ENCODE data around the gene NRDE2. TPM values are rescaled to one million over a fixed set of nuclear protein-coding genes. Genes with fewer than 3 reads are reported as not detected.

Gene NRDE2
- total and polyA plus RNA-seq, 2 of the 4 experiments (the other 2 are of a cell fraction), result 4.5 to 9.3 TPM

DNA sequence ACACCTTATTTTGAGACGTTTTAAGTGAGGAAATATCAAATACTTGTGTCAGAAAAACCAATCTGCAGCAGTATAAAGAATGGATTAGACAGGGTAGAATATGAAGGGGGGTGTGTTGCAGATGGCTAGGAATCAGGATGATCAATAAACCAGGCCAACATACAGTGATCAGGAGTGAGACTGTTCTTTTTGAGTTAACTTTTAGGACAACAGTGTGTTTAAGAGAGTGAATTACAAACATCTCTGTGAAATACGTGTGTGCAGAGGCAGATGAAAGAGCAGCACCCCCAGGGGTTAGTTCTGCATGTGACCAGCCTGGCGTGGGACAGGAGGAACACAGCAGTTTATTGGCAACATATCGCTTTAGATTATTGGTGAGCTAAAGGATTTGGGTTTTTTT, 10.6 kb upstream of the NRDE2 start (continued):
- TF ChIP-seq, protein P1, sequence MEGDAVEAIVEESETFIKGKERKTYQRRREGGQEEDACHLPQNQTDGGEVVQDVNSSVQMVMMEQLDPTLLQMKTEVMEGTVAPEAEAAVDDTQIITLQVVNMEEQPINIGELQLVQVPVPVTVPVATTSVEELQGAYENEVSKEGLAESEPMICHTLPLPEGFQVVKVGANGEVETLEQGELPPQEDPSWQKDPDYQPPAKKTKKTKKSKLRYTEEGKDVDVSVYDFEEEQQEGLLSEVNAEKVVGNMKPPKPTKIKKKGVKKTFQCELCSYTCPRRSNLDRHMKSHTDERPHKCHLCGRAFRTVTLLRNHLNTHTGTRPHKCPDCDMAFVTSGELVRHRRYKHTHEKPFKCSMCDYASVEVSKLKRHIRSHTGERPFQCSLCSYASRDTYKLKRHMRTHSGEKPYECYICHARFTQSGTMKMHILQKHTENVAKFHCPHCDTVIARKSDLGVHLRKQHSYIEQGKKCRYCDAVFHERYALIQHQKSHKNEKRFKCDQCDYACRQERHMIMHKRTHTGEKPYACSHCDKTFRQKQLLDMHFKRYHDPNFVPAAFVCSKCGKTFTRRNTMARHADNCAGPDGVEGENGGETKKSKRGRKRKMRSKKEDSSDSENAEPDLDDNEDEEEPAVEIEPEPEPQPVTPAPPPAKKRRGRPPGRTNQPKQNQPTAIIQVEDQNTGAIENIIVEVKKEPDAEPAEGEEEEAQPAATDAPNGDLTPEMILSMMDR (conservative IDR thresholded peaks at IDR 0.05; ENCODE audit: low read depth, low read length), result no peak
- TF ChIP-seq RFX5 (IDR thresholded peaks at IDR 0.05; ENCODE audit: low read depth, low read length), result no peak

DNA sequence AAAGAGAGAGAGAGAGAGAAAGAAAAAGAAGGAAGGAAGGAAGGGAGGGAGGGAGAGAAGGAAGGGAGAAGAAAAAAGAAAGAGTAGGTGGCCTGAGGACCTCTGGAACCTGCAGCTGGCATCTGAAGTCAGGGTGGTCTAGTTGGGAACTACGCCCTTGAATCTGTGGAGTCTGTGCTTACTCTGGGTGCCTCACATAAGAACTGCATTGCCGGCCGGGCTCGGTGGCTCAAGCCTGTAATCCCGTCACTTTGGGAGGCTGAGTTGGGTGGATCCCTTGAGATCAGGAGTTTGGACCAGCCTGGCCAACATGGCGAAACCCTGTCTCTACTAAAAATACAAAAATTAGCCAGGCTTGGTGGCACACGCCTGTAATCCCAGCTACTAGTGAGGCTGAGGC, 10.0 kb upstream of the NRDE2 start:
- dilution Hi-C loops (cut with HindIII; ENCODE audit: low sequenced_read_pairs, unreplicated experiment) (no loop called here), intact Hi-C loops (cut with micrococcal nuclease) (loop anchor here (1.0 kb wide), 1 partner anchor 20 kb away; no protein-coding TSS in a partner anchor), in situ Hi-C loops (cut with MboI; ENCODE audit: low sequenced_read_pairs) (no loop called here)
- Histone ChIP-seq H2AK9ac (replicated peaks; ENCODE audit: low read depth, low read length, poor library complexity) (no peak overlapping the region), H3K4me3 (ENCODE audit: insufficient read depth, low read depth, low read length) (no peak overlapping the region), H3K36me3 (ENCODE audit: control insufficient read depth, insufficient read depth, low read length) (no peaks in the 10 kb centered on the region), H3K27ac (ENCODE audit: insufficient read depth, low read length) (no peak overlapping the region), H3K9me1 (ENCODE audit: insufficient read depth, low read length) (no peaks in the 10 kb centered on the region), H3K9me3 (ENCODE audit: control insufficient read depth, insufficient read depth, low read length) (no peaks in the 10 kb centered on the region), H3K9ac (ENCODE audit: low read depth, low read length) (no peak overlapping the region), H3K4ac (ENCODE audit: low read depth, low read length) (no peak overlapping the region), H4K5ac (ENCODE audit: low read depth, low read length) (no peak overlapping the region), H3K4me2 (ENCODE audit: low read depth, low read length) (no peak overlapping the region), H2BK20ac (ENCODE audit: low read depth, low read length) (no peak overlapping the region), H4K20me1 (ENCODE audit: insufficient read depth, low read length) (no peaks in the 10 kb centered on the region), H2BK120ac (ENCODE audit: low read depth, low read length) (no peak overlapping the region), H3K14ac (replicated peaks; ENCODE audit: low read depth, low read length) (no peak overlapping the region), H4K91ac (ENCODE audit: insufficient read depth, low read depth, low read length) (no peak overlapping the region), H3K23ac (ENCODE audit: low read depth, low read length) (no peak overlapping the region), H2AK5ac (ENCODE audit: low read depth, low read length) (no peak overlapping the region), H3K56ac (ENCODE audit: extremely low read depth, insufficient read depth, low read length) (no peak overlapping the region), H3K27me3 (ENCODE audit: control insufficient read depth, insufficient read depth, low read length) (peaks cover 9% of the 10 kb centered on the region), H2BK15ac (ENCODE audit: low read depth, low read length) (no peak overlapping the region), H3K4me1 (ENCODE audit: control insufficient read depth, insufficient read depth, low read length) (no peaks in the 10 kb centered on the region), H3K18ac (ENCODE audit: low read depth, low read length) (no peak overlapping the region), H3K79me1 (ENCODE audit: low read depth in 1 of 2, low read length in 2 of 2) (no peaks in the 10 kb centered on the region), H2AFZ (replicated peaks; ENCODE audit: low read length, poor library complexity) (no peak overlapping the region), H4K8ac (ENCODE audit: low read depth in 2 of 2, low read length in 2 of 2) (no peak overlapping the region), H2BK5ac (ENCODE audit: low read depth, low read length, poor library complexity, severe bottlenecking) (no peak overlapping the region)
- ChIA-PET POLR2A (ENCODE audit: unreplicated experiment) (no interaction called here), CTCF (no interaction called here)
- no peak for ATAC-seq (ENCODE audit: low read depth)
- TF ChIP-seq RFX5 (IDR thresholded peaks at IDR 0.05; ENCODE audit: low read depth, low read length), result no peak
- no peak for TF ChIP-seq FOS (IDR thresholded peaks at IDR 0.05; ENCODE audit: low read depth, low read length)
- no peak for TF ChIP-seq CHD1 (IDR thresholded peaks at IDR 0.05; ENCODE audit: low read depth, low read length)
- no peak for TF ChIP-seq POLR2A (IDR thresholded peaks at IDR 0.05; ENCODE audit: low read depth, low read length)
- TF ChIP-seq, protein P2, sequence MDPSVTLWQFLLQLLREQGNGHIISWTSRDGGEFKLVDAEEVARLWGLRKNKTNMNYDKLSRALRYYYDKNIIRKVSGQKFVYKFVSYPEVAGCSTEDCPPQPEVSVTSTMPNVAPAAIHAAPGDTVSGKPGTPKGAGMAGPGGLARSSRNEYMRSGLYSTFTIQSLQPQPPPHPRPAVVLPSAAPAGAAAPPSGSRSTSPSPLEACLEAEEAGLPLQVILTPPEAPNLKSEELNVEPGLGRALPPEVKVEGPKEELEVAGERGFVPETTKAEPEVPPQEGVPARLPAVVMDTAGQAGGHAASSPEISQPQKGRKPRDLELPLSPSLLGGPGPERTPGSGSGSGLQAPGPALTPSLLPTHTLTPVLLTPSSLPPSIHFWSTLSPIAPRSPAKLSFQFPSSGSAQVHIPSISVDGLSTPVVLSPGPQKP (IDR thresholded peaks at IDR 0.05; ENCODE audit: borderline replicate concordance, low read depth, low read length), result no peak
- TF ChIP-seq SMC3 (IDR thresholded peaks at IDR 0.05; ENCODE audit: low read depth, low read length), result no peak
- no peak for TF ChIP-seq MXI1 (IDR thresholded peaks at IDR 0.05; ENCODE audit: borderline replicate concordance, low read depth, low read length)
- no peak for TF ChIP-seq BHLHE40 (IDR thresholded peaks at IDR 0.05; ENCODE audit: low read depth, low read length)
- TF ChIP-seq CEBPB (IDR thresholded peaks at IDR 0.05; ENCODE audit: low read depth, low read length), result no peak
- TF ChIP-seq MAZ (IDR thresholded peaks at IDR 0.05; ENCODE audit: borderline replicate concordance, low read depth, low read length), result no peak
- TF ChIP-seq RAD21 (IDR thresholded peaks at IDR 0.05; ENCODE audit: low read length), result no peak
- TF ChIP-seq, protein P3, sequence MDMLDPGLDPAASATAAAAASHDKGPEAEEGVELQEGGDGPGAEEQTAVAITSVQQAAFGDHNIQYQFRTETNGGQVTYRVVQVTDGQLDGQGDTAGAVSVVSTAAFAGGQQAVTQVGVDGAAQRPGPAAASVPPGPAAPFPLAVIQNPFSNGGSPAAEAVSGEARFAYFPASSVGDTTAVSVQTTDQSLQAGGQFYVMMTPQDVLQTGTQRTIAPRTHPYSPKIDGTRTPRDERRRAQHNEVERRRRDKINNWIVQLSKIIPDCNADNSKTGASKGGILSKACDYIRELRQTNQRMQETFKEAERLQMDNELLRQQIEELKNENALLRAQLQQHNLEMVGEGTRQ (IDR thresholded peaks at IDR 0.05; ENCODE audit: low read depth, low read length), result no peak
- no peak for DNase-seq
- no TSS peak for BruUV-seq (replicated peaks)
- WGBS, 2 experiments (ENCODE audit: extremely low coverage in 2 of 2, insufficient read length in 1 of 2), result no CpG with 5 or more reads among the region's 7 CpGs

Data from IMR-90 (cell line).